Left lobe of liver (tissue), 2 donors: ENCODE measurements around the gene SAMD8. TPM values are rescaled to one million over a fixed set of nuclear protein-coding genes. Genes with fewer than 3 reads are reported as not detected.
A peak's percentile ranks its signal among the peaks of the same experiment; 100 is the strongest.

Experiments
- ATAC-seq: fragments of 200-7000 bp; cut with Tn5 transposase; one replicate; pipeline ENCODE4 v1.9.1; 2020; ENCODE audit warnings: mild to moderate bottlenecking, moderate library complexity
- DNase-seq: peaks from one replicate; pipeline ENCODE4 v3.0.0-alpha.2; 2020; ENCODE audit warnings: low spot score
- total RNA-seq: library from RNA; stranded (reverse); gene quantifications from one replicate; pipeline ENCODE4 v1.2.1, GENCODE V29; 2021
- donor health status: DM: no; HTN: no; CAD: no; lungs with moderate emphysema.
- donor health status: DM: no; HTN: yes; CAD: no.

The SAMD8 gene
- total RNA-seq, 1 donor from 2014 or later, result 5.7 TPM

GRCh38 chr10:75084834-75085384 lies 26.5 kb upstream of the SAMD8 start:
- no peak for DNase-seq
- ATAC-seq, result no peak

GRCh38 chr10:75086278-75086934 lies 25.1 kb upstream of the SAMD8 start:
- no peak for DNase-seq
- no peak for ATAC-seq

GRCh38 chr10:75088640-75089039 lies 22.8 kb upstream of the SAMD8 start:
- ATAC-seq (no peak), DNase-seq (no peak)

GRCh38 chr10:75089634-75090033 lies 21.8 kb upstream of the SAMD8 start:
- ATAC-seq (no peak), DNase-seq (no peak)

- ATAC-seq (no peak), DNase-seq (no peak)
These were observed 20.3 kb upstream of the SAMD8 start for GRCh38 chr10:75091146-75091545.

GRCh38 chr10:75094465-75094864 lies 17.0 kb upstream of the SAMD8 start:
- ATAC-seq, result no peak
- DNase-seq, result no peak

GRCh38 chr10:75095631-75096030 lies 15.8 kb upstream of the SAMD8 start:
- DNase-seq (no peak), ATAC-seq (no peak)

- no peak for ATAC-seq
- no peak for DNase-seq
These were observed 14.7 kb upstream of the SAMD8 start for GRCh38 chr10:75096749-75097148.

- ATAC-seq, result no peak
- DNase-seq, result no peak
These were observed 13.7 kb upstream of the SAMD8 start for GRCh38 chr10:75097666-75098285.

GRCh38 chr10:75098902-75099673 lies 12.4 kb upstream of the SAMD8 start:
- ATAC-seq (no peak), DNase-seq (no peak)

- peak; percentile 82 for DNase-seq
These were observed 11.3 kb upstream of the SAMD8 start for GRCh38 chr10:75099952-75100763.

GRCh38 chr10:75100764-75101291 lies 10.6 kb upstream of the SAMD8 start:
- ATAC-seq (no peak), DNase-seq (no peak)

More at GRCh38 chr10:75099952-75100763, 11.3 kb upstream of the SAMD8 start:
- ATAC-seq, result peak; percentile 98

- DNase-seq, result no peak
- ATAC-seq, result no peak
These were observed 9.8 kb upstream of the SAMD8 start for GRCh38 chr10:75101416-75102251.

GRCh38 chr10:75102830-75103673 lies 8.4 kb upstream of the SAMD8 start:
- DNase-seq, result peak; percentile 39
- ATAC-seq, result no peak

GRCh38 chr10:75103881-75104686 lies 7.4 kb upstream of the SAMD8 start:
- no peak for ATAC-seq
- DNase-seq, result peak; percentile 44

GRCh38 chr10:75104842-75105241 lies 6.6 kb upstream of the SAMD8 start:
- ATAC-seq (no peak), DNase-seq (peak; percentile 36)

GRCh38 chr10:75105576-75106197 lies 5.8 kb upstream of the SAMD8 start:
- no peak for ATAC-seq
- peak; percentile 39 for DNase-seq
